Fibroblast of gingiva (primary cell): ENCODE results near the gene PLA2G12A.
"Not testable (repeated sequence)": the region's sequence is repeated elsewhere in the genome, so short reads cannot be mapped to it uniquely, and the experiment has no call there.

Source experiments
- DNase-seq: peaks from one replicate; pipeline ENCODE4 v3.0.0-alpha.2; 2011; ENCODE audit warnings: low read depth

The PLA2G12A gene

GRCh38 chr4:109728385-109728784, 1.5 kb downstream of the PLA2G12A start:
- DNase-seq = no peak

DNA sequence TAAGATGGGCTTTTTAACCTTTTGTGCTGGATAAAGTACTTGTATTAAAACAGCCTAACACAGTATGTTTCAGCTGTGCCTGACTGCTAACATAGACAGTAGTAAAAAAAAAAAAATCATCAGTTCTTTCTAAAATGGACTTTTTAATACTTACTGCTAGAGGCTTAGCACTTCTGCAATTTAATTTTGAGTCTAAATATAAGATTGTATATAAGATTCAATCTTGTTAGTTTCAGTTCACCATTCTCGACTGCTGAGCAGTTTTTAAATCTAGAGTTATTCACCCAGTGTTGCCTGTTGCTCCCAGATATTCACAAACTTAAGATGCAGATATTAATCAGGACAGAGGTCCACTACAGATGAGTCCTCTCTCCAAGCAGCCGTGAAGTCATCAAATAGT, 6.8 kb downstream of the PLA2G12A start:
- no peak for DNase-seq

- no peak for DNase-seq
Observed at GRCh38 chr4:109722357-109722756, 7.5 kb downstream of the PLA2G12A start.

DNA sequence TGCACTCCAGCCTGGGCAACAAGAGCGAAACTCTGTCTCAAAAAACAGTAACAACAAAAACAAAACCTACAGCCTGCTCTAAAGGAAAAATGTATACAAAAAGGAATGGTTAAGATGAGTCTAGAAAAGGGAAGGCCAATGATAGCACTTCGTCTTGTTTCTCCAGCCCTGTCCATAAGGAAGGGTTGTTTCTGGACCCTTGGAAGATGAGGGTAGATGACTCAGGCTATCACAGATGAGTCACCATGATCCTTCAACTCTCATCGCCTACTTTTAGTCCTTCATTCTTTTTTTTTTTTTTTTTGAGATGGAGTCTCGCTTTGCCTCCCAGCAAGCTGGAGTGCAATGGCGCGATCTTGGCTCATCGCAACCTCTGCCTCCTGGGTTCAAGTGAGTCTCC, 8.8 kb downstream of the PLA2G12A start:
- no peak for DNase-seq

DNA sequence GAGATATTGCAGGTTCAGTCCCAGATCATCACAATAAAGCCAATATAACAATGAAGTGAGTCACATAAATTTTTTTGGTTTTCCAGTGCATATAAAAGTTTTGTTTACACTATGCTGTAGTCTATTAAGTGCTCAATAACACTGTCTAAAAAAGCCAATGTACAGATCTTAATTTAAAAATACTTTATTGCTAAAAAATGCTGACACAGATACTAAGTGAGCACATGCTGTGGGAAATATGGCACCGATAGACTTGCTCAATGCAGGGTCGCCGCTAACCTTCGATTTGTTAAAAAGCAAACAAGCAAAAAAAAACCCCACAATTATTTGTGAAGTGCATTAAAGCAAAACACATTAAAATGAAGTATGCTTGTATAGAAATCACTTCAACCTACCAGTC, 10.3 kb downstream of the PLA2G12A start:
- DNase-seq = no peak

DNA sequence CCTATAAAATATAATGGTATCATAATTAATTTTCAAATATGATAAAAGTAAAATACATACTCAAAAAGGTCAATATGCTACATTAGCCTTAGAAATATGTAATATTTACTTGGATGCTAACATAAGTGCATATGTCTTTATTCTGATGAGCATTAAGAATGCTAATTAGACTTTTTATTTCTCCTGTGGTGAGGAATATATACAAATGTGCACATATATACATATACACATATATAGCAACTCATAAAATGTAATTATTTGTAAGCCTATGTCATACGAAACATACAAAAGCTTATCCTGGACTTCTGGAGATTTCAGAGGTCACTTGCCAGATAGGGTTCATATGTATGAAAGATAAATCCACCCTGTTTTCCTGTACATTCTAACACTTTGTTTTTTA, 11.1 kb downstream of the PLA2G12A start:
- DNase-seq = no peak

- DNase-seq = no peak
Observed at GRCh38 chr4:109713500-109713899, 16.4 kb downstream of the PLA2G12A start.

GRCh38 chr4:109708990-109709389, 20.9 kb downstream of the PLA2G12A start:
- no peak for DNase-seq

DNA sequence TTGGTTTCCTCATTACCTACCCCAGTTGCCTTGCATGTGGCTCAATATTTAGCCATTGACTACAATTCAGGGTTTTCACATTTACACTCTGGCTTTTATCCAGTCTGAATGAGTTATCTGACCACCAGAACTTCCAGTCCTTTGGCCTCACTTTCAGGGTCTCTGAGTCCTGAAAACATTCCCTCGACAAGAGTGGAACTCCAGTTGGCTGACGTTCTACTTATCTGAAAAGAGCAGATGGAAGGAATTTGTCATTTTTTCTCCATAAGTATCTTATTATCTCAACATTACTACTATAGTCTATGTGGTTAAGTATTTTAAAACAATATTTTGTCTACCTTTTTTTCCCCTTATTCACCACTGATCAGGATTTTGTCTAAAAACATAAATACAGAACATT, 21.4 kb downstream of the PLA2G12A start:
- DNase-seq = no peak

- peak; percentile 6 for DNase-seq
Observed at GRCh38 chr4:109703664-109704361, 26.1 kb downstream of the PLA2G12A start.

GRCh38 chr4:109702950-109703663, 26.8 kb downstream of the PLA2G12A start, which contains the start of gene CASP6:
Gene CASP6 (minus strand): TSS chr4:109703445. CDS start chr4:109703395, 50 bp downstream.
- peak; percentile 70 for DNase-seq

- DNase-seq = no peak
Observed at GRCh38 chr4:109701566-109702410, 28.1 kb downstream of the PLA2G12A start.

DNA sequence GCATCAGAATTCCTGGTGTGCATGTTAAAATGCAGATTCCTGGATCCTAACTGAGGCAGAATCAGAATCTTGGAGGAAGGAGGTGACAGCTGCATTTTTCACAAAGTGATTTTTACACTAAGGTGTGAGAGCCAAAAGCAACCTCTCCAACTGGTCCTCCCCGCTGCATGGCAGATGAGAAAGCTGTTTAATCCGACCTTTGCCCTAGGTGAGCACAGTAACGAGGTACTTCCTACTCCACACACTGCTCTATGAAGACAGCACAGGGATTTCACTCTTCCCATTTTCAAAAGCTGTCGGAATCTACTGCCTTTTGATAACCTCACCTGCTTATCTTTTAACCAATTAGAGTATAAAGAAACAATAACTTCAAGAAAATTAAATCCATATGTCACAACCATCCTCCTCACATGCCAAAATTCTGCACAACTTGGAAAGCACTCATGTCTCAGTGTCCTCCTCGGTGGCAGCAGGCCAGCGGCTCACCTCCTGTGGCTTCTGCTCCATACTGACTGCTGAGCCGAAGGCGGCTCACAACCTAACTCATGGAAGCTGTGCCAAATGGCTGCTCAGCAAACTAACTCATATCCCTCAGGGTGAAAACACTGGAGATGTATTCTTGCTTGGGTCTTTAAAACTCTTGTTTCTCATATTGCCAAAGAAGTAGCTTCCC, 30.2 kb downstream of the PLA2G12A start:
- DNase-seq = no peak

GRCh38 chr4:109698656-109699055, 31.2 kb downstream of the PLA2G12A start:
- no peak for DNase-seq

GRCh38 chr4:109691411-109691920, 38.4 kb downstream of the PLA2G12A start:
- DNase-seq = no peak

DNA sequence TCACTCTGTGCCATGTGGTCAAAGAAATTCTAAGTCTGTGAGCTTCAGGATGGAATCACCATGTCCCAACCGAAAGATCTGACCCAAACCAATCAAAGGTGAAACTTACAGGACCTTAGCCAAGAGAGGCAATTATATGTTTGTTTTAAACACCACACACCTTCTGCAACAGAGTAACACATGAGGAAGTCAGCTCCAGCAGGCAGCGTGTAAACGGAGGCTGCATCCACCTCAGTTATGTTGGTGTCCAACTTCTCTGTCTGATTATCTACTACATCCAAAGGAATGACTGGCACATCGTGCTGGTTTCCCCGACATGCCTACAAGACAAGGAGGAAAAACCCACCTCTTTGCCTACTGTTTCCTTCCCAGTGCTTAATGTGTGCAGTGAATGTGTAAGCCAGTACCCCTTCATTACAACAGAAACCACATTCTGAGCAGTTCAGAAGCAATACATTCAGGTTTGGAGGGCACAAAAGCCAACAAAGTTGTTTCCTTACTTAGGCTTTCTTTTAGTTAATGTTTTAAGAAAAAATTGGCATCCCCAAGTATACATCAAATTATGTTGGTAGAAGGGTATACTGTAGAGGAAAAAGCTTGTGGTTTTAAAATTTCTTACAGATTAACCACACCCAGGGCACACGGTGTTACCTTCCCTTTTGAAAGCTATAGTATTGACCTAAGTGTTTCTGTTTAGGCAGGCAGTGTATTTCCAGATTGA, 39.0 kb downstream of the PLA2G12A start:
- no peak for DNase-seq

DNA sequence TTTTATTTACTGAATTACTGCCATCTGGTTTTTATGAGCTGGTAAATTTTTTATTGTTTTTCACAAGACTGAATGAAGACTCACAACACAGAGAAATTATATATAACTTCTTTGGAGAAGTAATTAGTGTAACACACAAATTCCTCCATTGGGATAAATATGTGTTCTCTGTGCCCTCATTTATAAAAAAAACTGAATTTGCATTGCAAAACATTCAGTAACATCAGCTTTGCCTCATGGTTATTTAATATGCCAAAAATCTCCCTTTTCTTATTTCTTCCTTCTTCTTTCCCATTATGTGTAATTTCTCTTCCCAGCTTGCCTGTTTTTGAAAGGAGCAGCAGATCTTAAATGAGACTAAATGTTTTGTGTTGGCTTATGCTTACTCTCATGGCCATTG, 45.1 kb downstream of the PLA2G12A start:
- no peak for DNase-seq

- DNase-seq = no peak
Observed at GRCh38 chr4:109683621-109684253, 46.1 kb downstream of the PLA2G12A start.

GRCh38 chr4:109682875-109683274, 47.0 kb downstream of the PLA2G12A start:
- no peak for DNase-seq

- not testable (repeated sequence) for DNase-seq
Observed at GRCh38 chr4:109678925-109679324, 50.9 kb downstream of the PLA2G12A start.

- DNase-seq = not testable (repeated sequence)
Observed at GRCh38 chr4:109678472-109678871, 51.4 kb downstream of the PLA2G12A start.
